Measurements from ENCODE around the gene NDST3. TPM values are rescaled to one million over a fixed set of nuclear protein-coding genes. Genes with fewer than 3 reads are reported as not detected.

The NDST3 gene
- polyA plus RNA-seq, 1 of the 3 experiments (the other 2 are of a cell fraction), result 1.2 TPM

DNA sequence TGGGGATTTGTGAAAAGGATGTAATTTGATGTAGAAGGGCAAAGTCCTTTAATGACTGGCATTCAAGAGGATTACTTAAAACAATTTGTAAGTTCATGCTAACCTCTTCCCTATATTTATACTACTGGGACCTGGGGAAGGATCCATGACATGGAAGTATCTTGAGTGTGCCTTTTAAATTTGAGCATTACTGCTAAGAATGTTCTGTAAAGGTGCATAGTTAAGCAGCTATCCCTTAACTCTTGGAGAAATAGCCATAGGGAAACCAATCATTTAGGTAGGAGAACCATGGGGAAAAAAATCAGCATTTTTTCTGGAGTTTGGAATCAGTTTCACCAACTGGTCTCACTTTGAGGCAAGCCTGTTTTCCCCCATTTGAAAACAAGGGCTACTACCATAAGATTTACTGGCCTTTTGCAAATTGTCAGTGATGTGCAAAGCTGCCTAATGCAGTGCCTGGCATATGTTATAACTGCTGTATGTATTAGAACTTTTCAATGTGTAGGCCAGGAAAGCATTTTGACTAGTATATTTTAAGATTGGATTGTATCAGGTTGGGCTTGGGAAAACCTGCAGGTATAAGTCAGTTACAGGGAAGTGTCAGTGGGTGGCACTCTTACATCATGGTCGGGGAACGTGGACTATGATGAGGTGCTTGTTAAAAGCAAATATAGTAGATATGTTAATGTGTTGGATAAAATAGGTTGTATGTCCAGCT, 246.4 kb downstream of the NDST3 start (continued):
- TF ChIP-seq SIN3A (IDR thresholded peaks at IDR 0.05; ENCODE audit: borderline replicate concordance, low read depth, low read length) (no peak), SMC3 (IDR thresholded peaks at IDR 0.05; ENCODE audit: low read depth, low read length) (peak; percentile 55; the same call in 1 of the 2 replicates), FOXM1 (IDR thresholded peaks at IDR 0.05; ENCODE audit: low read depth) (no peak), GABPA (IDR thresholded peaks at IDR 0.05; ENCODE audit: low read depth) (no peak), JUND (IDR thresholded peaks at IDR 0.05) (peak; percentile 33; the same call in 1 of the 2 replicates), ELF1 (IDR thresholded peaks at IDR 0.05) (no peak), GATA2 (CRISPR knock-in tag; IDR thresholded peaks at IDR 0.05) (no peak), RFX5 (IDR thresholded peaks at IDR 0.05; ENCODE audit: low read length) (no peak), MXI1 (IDR thresholded peaks at IDR 0.05; ENCODE audit: low read depth, low read length) (peak; percentile 25; the same call in 1 of the 2 replicates), TCF12 (IDR thresholded peaks at IDR 0.05) (no peak), RAD21 (IDR thresholded peaks at IDR 0.05; ENCODE audit: low read length) (peak; percentile 92), TEAD4 (IDR thresholded peaks at IDR 0.05; ENCODE audit: borderline replicate concordance, insufficient read depth) (peak; percentile 14; the same call in 1 of the 2 replicates), FOXJ3 (CRISPR knock-in tag; IDR thresholded peaks at IDR 0.05) (no peak), RCOR1 (IDR thresholded peaks at IDR 0.05; ENCODE audit: low read length) (no peak), EP300 (IDR thresholded peaks at IDR 0.05; ENCODE audit: borderline replicate concordance in 1 of 2, low read depth in 1 of 2, low read length in 1 of 2) (no peak), NRF1 (IDR thresholded peaks at IDR 0.05; ENCODE audit: low read depth, low read length) (no peak), FOSL2 (IDR thresholded peaks at IDR 0.05; ENCODE audit: borderline replicate concordance, low read depth) (no peak), POLR2AphosphoS5 (IDR thresholded peaks at IDR 0.05; ENCODE audit: low read depth, low read length) (peak; percentile 56)
- TF ChIP-seq, protein P1, sequence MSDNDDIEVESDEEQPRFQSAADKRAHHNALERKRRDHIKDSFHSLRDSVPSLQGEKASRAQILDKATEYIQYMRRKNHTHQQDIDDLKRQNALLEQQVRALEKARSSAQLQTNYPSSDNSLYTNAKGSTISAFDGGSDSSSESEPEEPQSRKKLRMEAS (IDR thresholded peaks at IDR 0.05; ENCODE audit: low read depth), result peak; percentile 24; the same call in 1 of the 2 replicates

GRCh38 chr4:118281611-118282442, 247.5 kb downstream of the NDST3 start:
- peaks cover 30% of the 10 kb centered on the region for H3K79me2 ChIP-seq (ENCODE audit: insufficient read depth)
- H3K36me3 ChIP-seq (replicated peaks in 1 of 2; ENCODE audit: control insufficient read depth in 1 of 2, insufficient read depth in 2 of 2, low read length in 1 of 2), result peaks cover 24 to 36% of the 10 kb centered on the region in 2 experiments
- peak overlapping the region; percentile 33; the same call in 1 of the 2 replicates for H3K9ac ChIP-seq
- H3K4me2 ChIP-seq, result peak overlapping the region; percentile 78; the same call in 1 of the 2 replicates
- peaks cover 10 to 21% of the 10 kb centered on the region in 2 experiments; a peak in 3 of 4 replicates for H3K4me1 ChIP-seq (ENCODE audit: control insufficient read depth in 1 of 2, insufficient read depth in 2 of 2, low read depth in 1 of 2, low read length in 1 of 2)
- H2AFZ ChIP-seq (ENCODE audit: low read depth), result no peak overlapping the region
- H3K27me3 ChIP-seq (ENCODE audit: insufficient read depth), result no peaks in the 10 kb centered on the region
- H4K20me1 ChIP-seq (ENCODE audit: insufficient read depth), result peaks cover 27% of the 10 kb centered on the region
- POLR2A ChIA-PET, result interaction anchor here (1.2 kb wide), 1 partner anchor 71 kb away, joined by 4 read pairs; the partner anchor contains the start of gene PRSS12
- CTCF ChIA-PET, result interaction anchor here (1.0 to 6.7 kb wide), 11 partner anchors 11 to 73 kb away, joined by 3 to 69 read pairs (median 3); partner anchors contain the start of gene PRSS12
- H3F3A ChIP-seq (replicated peaks; ENCODE audit: insufficient read depth), result peaks cover 44% of the 10 kb centered on the region
- DNase-seq, result no peak
- no peaks in the 10 kb centered on the region for H3K9me3 ChIP-seq
- H3K27ac ChIP-seq (ENCODE audit: low read depth in 2 of 2, low read length in 1 of 2), result peak overlapping the region; percentile 74 to 94
- H3K9me2 ChIP-seq, result no peaks in the 10 kb centered on the region
- no peak overlapping the region for H3K4me3 ChIP-seq (ENCODE audit: low read depth in 2 of 2, low read length in 1 of 2)
- WGBS (ENCODE audit: low lambda C conversion rate), result 48% methylated on average over 9 of the region's 9 CpGs
- TF ChIP-seq YY1 (IDR thresholded peaks at IDR 0.05; ENCODE audit: low read depth) (no peak), PBX3 (IDR thresholded peaks at IDR 0.05) (0 out of 2 replicates have a peak, but pooled peaks have one; percentile 27), NFIC (IDR thresholded peaks at IDR 0.05; ENCODE audit: borderline replicate concordance) (peak; percentile 41), FOXJ3 (CRISPR knock-in tag; IDR thresholded peaks at IDR 0.05) (no peak), SMC3 (IDR thresholded peaks at IDR 0.05; ENCODE audit: low read depth, low read length) (no peak), CTCF (IDR thresholded peaks at IDR 0.05) (no peak), JUND (IDR thresholded peaks at IDR 0.05) (0 out of 2 replicates have a peak, but pooled peaks have one; percentile 22), ELF1 (IDR thresholded peaks at IDR 0.05) (peak; percentile 48; the same call in 1 of the 2 replicates), RAD21 (IDR thresholded peaks at IDR 0.05; ENCODE audit: low read length) (no peak), EZH2phosphoT487 (IDR thresholded peaks at IDR 0.05; ENCODE audit: borderline replicate concordance, low read depth) (no peak)

Data from SK-N-SH (cell line).